ENCODE data around the gene ST7.

GRCh38 chr7:117009705-117010361 is 56.5 kb downstream of the ST7 start:
- TF ChIP-seq CTCF (optimal IDR thresholded peaks at IDR 0.05 in 1 of 3, IDR thresholded peaks at IDR 0.05 in 1 of 3, conservative IDR thresholded peaks at IDR 0.05 in 1 of 3; ENCODE audit: extremely low read depth in 1 of 3, insufficient read depth in 2 of 3, low read length in 3 of 3) (no peak), EZH2 (IDR thresholded peaks at IDR 0.05; ENCODE audit: low read length) (no peak)
